ENCODE measurements around the gene UGT1A7. TPM values are rescaled to one million over a fixed set of nuclear protein-coding genes. Genes with fewer than 3 reads are reported as not detected.

The UGT1A7 gene
- total RNA-seq, 1 donor from 2014 or later = not detected

DNA sequence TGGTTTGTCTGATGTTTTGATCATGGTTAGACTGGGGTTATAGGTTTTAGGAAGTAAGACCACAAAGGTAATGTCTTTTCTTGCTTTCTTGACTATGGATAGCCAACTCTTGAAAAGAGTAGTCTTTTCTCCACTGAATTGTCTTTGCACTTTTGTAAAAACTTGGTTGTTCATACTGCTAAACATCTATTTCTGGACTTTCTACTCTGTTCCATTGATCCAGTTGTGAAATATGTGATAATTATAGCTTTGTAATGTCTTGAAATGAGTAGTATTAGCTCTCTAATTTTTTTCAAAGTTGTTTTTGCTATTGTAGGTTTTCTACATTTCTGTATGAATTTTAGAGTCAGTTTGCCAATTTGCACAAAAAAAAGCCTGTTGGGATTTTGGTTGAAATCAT, 23.1 kb upstream of the UGT1A7 start:
- Mint-ChIP-seq H3K36me3 (ENCODE audit: low read depth, unreplicated experiment) (no peaks in the 10 kb centered on the region), H3K4me3 (ENCODE audit: unreplicated experiment) (no peak overlapping the region), H3K27me3 (ENCODE audit: unreplicated experiment) (no peaks in the 10 kb centered on the region), H3K4me1 (ENCODE audit: unreplicated experiment) (no peaks in the 10 kb centered on the region), H3K9me3 (ENCODE audit: unreplicated experiment) (no peaks in the 10 kb centered on the region), H3K27ac (ENCODE audit: unreplicated experiment) (no peak overlapping the region)
- TF ChIP-seq CTCF (IDR thresholded peaks at IDR 0.05; ENCODE audit: unreplicated experiment) = no peak
- DNase-seq (ENCODE audit: low spot score) = no peak

- Mint-ChIP-seq H3K36me3 (ENCODE audit: low read depth, unreplicated experiment) (no peaks in the 10 kb centered on the region), H3K4me1 (ENCODE audit: unreplicated experiment) (no peaks in the 10 kb centered on the region), H3K27ac (ENCODE audit: unreplicated experiment) (no peak overlapping the region), H3K27me3 (ENCODE audit: unreplicated experiment) (no peaks in the 10 kb centered on the region), H3K9me3 (ENCODE audit: unreplicated experiment) (no peaks in the 10 kb centered on the region), H3K4me3 (ENCODE audit: unreplicated experiment) (no peak overlapping the region)
- no peak for TF ChIP-seq CTCF (IDR thresholded peaks at IDR 0.05; ENCODE audit: unreplicated experiment)
- no peak for DNase-seq (ENCODE audit: low spot score)
These were observed 17.8 kb upstream of the UGT1A7 start for GRCh38 chr2:233663911-233664310.

DNA sequence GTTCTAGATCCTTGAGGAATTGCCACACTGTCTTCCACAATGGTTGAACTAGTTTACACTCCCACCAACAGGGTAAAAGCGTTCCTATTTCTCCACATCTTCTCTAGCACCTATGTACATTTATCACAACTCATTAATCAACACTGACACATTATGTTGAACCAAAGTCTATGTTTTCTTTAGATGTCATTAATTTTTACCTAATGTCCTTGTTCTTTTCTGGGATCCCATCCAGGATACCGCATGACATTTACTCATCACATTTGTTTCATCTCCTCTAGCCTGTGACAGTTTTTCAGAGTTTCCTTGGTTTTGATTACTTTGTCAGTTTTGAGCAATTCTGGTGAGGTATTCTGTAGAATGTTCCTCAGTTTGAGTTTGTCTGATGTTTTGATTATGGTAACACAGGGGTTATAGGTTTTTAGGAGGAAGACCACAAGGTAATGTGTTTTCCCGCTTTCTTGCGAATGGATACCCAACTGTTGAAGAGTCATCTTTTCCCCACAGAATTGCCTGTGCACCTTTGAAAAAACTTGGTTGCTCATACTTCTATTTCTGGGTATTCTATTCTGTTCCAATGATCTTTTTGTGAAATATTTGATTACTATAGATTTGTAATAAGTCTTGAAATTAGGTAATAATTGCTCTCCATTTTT, 13.0 kb upstream of the UGT1A7 start:
- Mint-ChIP-seq H3K27ac (ENCODE audit: unreplicated experiment) (no peak overlapping the region), H3K36me3 (ENCODE audit: low read depth, unreplicated experiment) (no peaks in the 10 kb centered on the region), H3K4me3 (ENCODE audit: unreplicated experiment) (no peak overlapping the region), H3K9me3 (ENCODE audit: unreplicated experiment) (no peaks in the 10 kb centered on the region), H3K27me3 (ENCODE audit: unreplicated experiment) (no peaks in the 10 kb centered on the region), H3K4me1 (ENCODE audit: unreplicated experiment) (no peaks in the 10 kb centered on the region)
- no peak for DNase-seq (ENCODE audit: low spot score)
- no peak for TF ChIP-seq CTCF (IDR thresholded peaks at IDR 0.05; ENCODE audit: unreplicated experiment)

DNA sequence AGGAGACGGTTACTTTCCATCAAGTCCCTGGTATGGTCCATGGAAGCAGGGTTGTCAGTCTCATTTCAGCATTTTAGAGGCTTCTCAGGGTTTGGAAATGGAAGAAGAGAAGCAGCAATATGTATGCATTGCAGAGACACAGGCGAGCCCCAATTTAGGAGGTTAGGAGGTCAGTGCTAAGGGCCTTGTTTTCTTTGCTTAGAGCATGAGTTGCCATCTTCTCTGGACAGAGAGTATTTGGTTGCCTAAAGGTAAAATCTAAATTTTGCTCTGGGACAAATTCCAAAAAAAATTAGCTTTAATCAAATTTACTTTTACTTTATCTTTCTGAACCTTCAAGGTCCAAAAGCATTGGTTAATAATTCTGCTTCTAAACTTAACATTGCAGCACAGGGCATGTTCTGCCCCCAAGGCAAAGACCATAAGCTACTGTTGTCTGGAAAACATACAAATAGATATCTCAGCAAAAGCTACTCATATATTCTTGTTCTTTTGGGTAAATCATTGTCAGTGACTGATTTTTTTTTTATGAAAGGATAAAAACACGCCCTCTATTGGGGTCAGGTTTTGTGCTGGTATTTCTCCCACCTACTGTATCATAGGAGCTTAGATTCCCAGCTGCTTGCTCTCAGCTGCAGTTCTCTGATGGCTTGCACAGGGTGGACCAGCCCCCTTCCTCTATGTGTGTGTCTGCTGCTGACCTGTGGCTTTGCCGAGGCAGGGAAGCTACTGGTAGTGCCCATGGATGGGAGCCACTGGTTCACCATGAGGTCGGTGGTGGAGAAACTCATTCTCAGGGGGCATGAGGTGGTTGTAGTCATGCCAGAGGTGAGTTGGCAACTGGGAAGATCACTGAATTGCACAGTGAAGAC, 10.2 kb upstream of the UGT1A7 start, which contains the start of gene UGT1A9:
Gene UGT1A9, plus strand, starts transcription at position 609 of the 872 bp plus-strand sequence. Its CDS starts 37 bp downstream, at position 646.
- TF ChIP-seq CTCF (IDR thresholded peaks at IDR 0.05; ENCODE audit: unreplicated experiment) = no peak
- DNase-seq (ENCODE audit: low spot score) = no peak
- Mint-ChIP-seq H3K4me3 (ENCODE audit: unreplicated experiment) (no peak within 1 kb of the TSS), H3K9me3 (ENCODE audit: unreplicated experiment) (no peaks in the 10 kb centered on the region), H3K4me1 (ENCODE audit: unreplicated experiment) (no peaks in the 10 kb centered on the region), H3K27ac (ENCODE audit: unreplicated experiment) (no peak within 1 kb of the TSS), H3K27me3 (ENCODE audit: unreplicated experiment) (no peaks in the 10 kb centered on the region), H3K36me3 (ENCODE audit: low read depth, unreplicated experiment) (no peaks in the 10 kb centered on the region)

DNA sequence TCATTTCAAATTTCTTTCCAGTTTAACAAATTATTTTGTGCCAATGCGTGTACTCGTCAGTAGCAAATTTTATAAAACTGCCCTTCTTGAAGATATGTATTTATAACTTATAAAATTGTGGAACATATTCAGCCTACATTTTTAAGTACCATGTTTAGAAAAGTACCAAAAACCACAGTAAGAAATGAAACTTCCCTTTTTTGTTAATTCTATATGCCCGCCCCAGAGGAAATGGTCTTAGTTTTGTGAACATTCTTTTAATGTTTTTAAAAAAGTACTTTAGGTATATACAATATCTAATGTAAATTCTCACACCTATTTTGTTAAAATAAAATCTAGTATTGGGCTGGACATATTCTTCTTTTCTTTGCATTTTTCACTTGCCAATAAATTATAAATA, 8.8 kb upstream of the UGT1A7 start:
- Mint-ChIP-seq H3K4me3 (ENCODE audit: unreplicated experiment) (no peak overlapping the region), H3K4me1 (ENCODE audit: unreplicated experiment) (no peaks in the 10 kb centered on the region), H3K27ac (ENCODE audit: unreplicated experiment) (no peak overlapping the region), H3K9me3 (ENCODE audit: unreplicated experiment) (no peaks in the 10 kb centered on the region), H3K27me3 (ENCODE audit: unreplicated experiment) (no peaks in the 10 kb centered on the region), H3K36me3 (ENCODE audit: low read depth, unreplicated experiment) (no peaks in the 10 kb centered on the region)
- no peak for TF ChIP-seq CTCF (IDR thresholded peaks at IDR 0.05; ENCODE audit: unreplicated experiment)
- DNase-seq (ENCODE audit: low spot score) = no peak
